H1 (cell line): ENCODE measurements around the gene SEMA3C. TPM values are rescaled to one million over a fixed set of nuclear protein-coding genes. Genes with fewer than 3 reads are reported as not detected.

Experiments
- ATF2 ChIP-seq: IDR thresholded peaks from 2 replicates; pipeline ENCODE4 v1.6.1; 2012; ENCODE audit warnings: low read length, inconsistent platforms
- POU5F1 ChIP-seq: IDR thresholded peaks from 2 replicates; pipeline ENCODE4 v1.6.1; 2011; ENCODE audit warnings: low read depth, mild to moderate bottlenecking, low read length, moderate library complexity
- SP1 ChIP-seq: IDR thresholded peaks from 2 replicates; pipeline ENCODE4 v1.6.1; 2011; ENCODE audit warnings: low read depth, low read length
- polyA plus RNA-seq, 7 experiments: library from polyadenylated mRNA; depleted of rRNA in 3 of 7; stranded (reverse) in 5 of 7; unstranded in 2 of 7; fragments of >200 nt in 5 of 7; fragments of 200-250 nt in 2 of 7; gene quantifications; 1 replicate in 5 of 7; 2 replicates in 1 of 7; 4 replicates in 1 of 7; pipeline versions ENCODE4 v1.2.1 to v1.2.3, GENCODE V29; 2011 to 2013; ENCODE audit warnings: missing spikeins in 2 of 7, mixed read lengths in 2 of 7
- total RNA-seq: library from RNA; stranded (reverse); fragmentation: NEBNext Ultra II Directional; extraction: Animal tissue kit (Norgen Biotek cat#: 25700); gene quantifications from 2 replicates; pipeline ENCODE4 v1.2.1, GENCODE V29; 2021

SEMA3C gene
- total and polyA plus RNA-seq, 2 of the 8 experiments (the other 6 are each of a cell fraction or from before 2014, with no cell fraction given), result 0.15 to 1.4 TPM

- TF ChIP-seq ATF2 (peak; percentile 75; the same call in 1 of the 2 replicates), SP1 (peak; percentile 61; the same call in 1 of the 2 replicates), POU5F1 (peak; percentile 56; the same call in 1 of the 2 replicates)
Observed at GRCh38 chr7:80764132-80764531, 154.7 kb downstream of the SEMA3C start (continued).
